Stomach (tissue), 9 donors: ENCODE data around the gene NPB. TPM values are rescaled to one million over a fixed set of nuclear protein-coding genes. Genes with fewer than 3 reads are reported as not detected.

Experiments
- DNase-seq, 2 donors: peaks; one replicate each; pipeline versions ENCODE4 v3.0.0 to v3.0.0-alpha.2; 2013 to 2019
- H3K27ac ChIP-seq, 5 donors: fragments of 200-600 bp in 4 of 5; sonication (generic) in 4 of 5; one replicate each; pipeline ENCODE4 v1.5.1; 2013 to 2019; ENCODE audit warnings: mild to moderate bottlenecking in 1 of 5, moderate library complexity in 1 of 5
- H3K27me3 ChIP-seq, 3 donors: fragments of 200-600 bp; sonication (generic); one replicate each; pipeline ENCODE4 v1.5.1; 2017 to 2019; ENCODE audit warnings: mixed run types in 1 of 3
- H3K36me3 ChIP-seq, 4 donors: fragments of 200-600 bp; sonication (generic); 1 replicate in 3 of 4; 2 replicates in 1 of 4; pipeline ENCODE4 v1.5.1; 2016 to 2019
- H3K4me1 ChIP-seq, 4 donors: fragments of 200-600 bp; sonication (generic); one replicate each; pipeline ENCODE4 v1.5.1; 2016 to 2019
- H3K4me3 ChIP-seq, 4 donors: fragments of 200-600 bp; sonication (generic) in 3 of 4; one replicate each; pipeline ENCODE4 v1.5.1; 2016 to 2019; ENCODE audit warnings: mild to moderate bottlenecking in 1 of 4
- H3K9me3 ChIP-seq, 4 donors: fragments of 200-600 bp; sonication (generic); one replicate each; pipeline ENCODE4 v1.5.1; 2016 to 2019
- CTCF ChIP-seq, 7 experiments: fragments of 450-650 bp in 4 of 7; fragments of 200-600 bp in 3 of 7; sonication (generic) in 3 of 7; IDR thresholded peaks; one replicate each; pipeline ENCODE4 v1.5.1; 2016 to 2019; ENCODE audit warnings: antibody characterized with exemption in 7 of 7, control low read depth in 2 of 7, mild to moderate bottlenecking in 1 of 7
- EP300 ChIP-seq: sonication (generic); formaldehyde crosslinking; IDR thresholded peaks from one replicate; pipeline ENCODE4 v1.6.1; 2017; ENCODE audit warnings: antibody characterized with exemption
- POLR2A ChIP-seq, 4 donors: fragments of 450-650 bp; IDR thresholded peaks; one replicate each; pipeline ENCODE4 v1.6.1; 2016; ENCODE audit warnings: antibody characterized with exemption in 4 of 4, control low read depth in 2 of 4, mild to moderate bottlenecking in 1 of 4, moderate library complexity in 1 of 4
- POLR2AphosphoS5 ChIP-seq, 3 donors: sonication (generic); formaldehyde crosslinking; IDR thresholded peaks; one replicate each; pipeline ENCODE4 v1.6.1; 2016; ENCODE audit warnings: antibody characterized with exemption in 3 of 3
- WGBS, 5 donors: extraction: QIAGEN DNeasy Blood & Tissue Kit in 3 of 5; methylation state at CpG; one replicate each; pipeline versions ENCODE4 v1.1.5 to v1.1.7; 2013 to 2018; 5-methylcytosine and 5-hydroxymethylcytosine counted together
- intact Hi-C: fragments of 100-400 bp; cut with DNase I; formaldehyde crosslinking; loops from one replicate; pipeline ENCODE4 v1.15.1; 2023; ENCODE audit warnings: low total_unique reads
- polyA plus RNA-seq, 3 donors: library from polyadenylated mRNA; stranded (reverse); fragments of 200-250 nt; gene quantifications; one replicate each; pipeline ENCODE4 v1.2.3, GENCODE V29; 2013
- total RNA-seq, 5 donors: library from RNA; depleted of rRNA; stranded (reverse); fragments of >200 nt; gene quantifications; one replicate each; pipeline versions ENCODE4 v1.1.0 to v1.2.3, GENCODE V29; 2014 to 2016
- donor health status: healthy with polysubstance abuse.
- donor health status: Bipolar disorder and iron deficiency.
- donor health status: healthy.

NPB gene
- total and polyA plus RNA-seq, 8 donors, result 0.83 to 2.0 (median 1.2) TPM; not detected in 4

- H3K4me3 ChIP-seq, result no peak overlapping the region
- H3K36me3 ChIP-seq, result peaks cover 55 to 77% (median 75%) of the 10 kb centered on the region in 4 donors
- intact Hi-C loops, result no loop called here
- no peak for DNase-seq
- WGBS, 5 donors, result 93 to 98% (median 95%) methylated on average over 5 to 11 of the region's 11 CpGs
- peaks cover 8 to 46% (median 33%) of the 10 kb centered on the region in 4 donors for H3K4me1 ChIP-seq
- no peak overlapping the region for H3K27ac ChIP-seq
- H3K9me3 ChIP-seq, result no peaks in the 10 kb centered on the region
- H3K27me3 ChIP-seq, result no peaks in the 10 kb centered on the region
- no peak for TF ChIP-seq EP300
- TF ChIP-seq POLR2AphosphoS5 (IDR thresholded peaks at IDR 0.05), result no peak
- no peak for TF ChIP-seq POLR2A (IDR thresholded peaks at IDR 0.05)
- no peak for TF ChIP-seq CTCF (IDR thresholded peaks at IDR 0.05)
Measured at GRCh38 chr17:81908793-81909192, 6.8 kb downstream of the NPB start.

- TF ChIP-seq POLR2A (IDR thresholded peaks at IDR 0.05) (no peak), POLR2AphosphoS5 (IDR thresholded peaks at IDR 0.05) (no peak), EP300 (no peak), CTCF (IDR thresholded peaks at IDR 0.05) (no peak)
- peaks cover 59 to 77% (median 75%) of the 10 kb centered on the region in 4 donors for H3K36me3 ChIP-seq
Measured at GRCh38 chr17:81909231-81909630, 7.2 kb downstream of the NPB start.

GRCh38 chr17:81909966-81910839, 8.2 kb downstream of the NPB start:
- WGBS, 5 donors, result 22 to 35% (median 27%) methylated on average over 20 to 23 of the region's 23 CpGs
- DNase-seq, result peak; percentile 62 to 74
- H3K27me3 ChIP-seq, result no peaks in the 10 kb centered on the region
- TF ChIP-seq POLR2AphosphoS5 (IDR thresholded peaks at IDR 0.05) (peak in 2 of 3 donors; percentile 42 to 50), POLR2A (IDR thresholded peaks at IDR 0.05) (no peak), EP300 (no peak), CTCF (IDR thresholded peaks at IDR 0.05) (no peak)
- H3K27ac ChIP-seq, result peak overlapping the region; percentile 74 to 91 (median 85)
- intact Hi-C loops, result no loop called here
- no peaks in the 10 kb centered on the region for H3K9me3 ChIP-seq
- peaks cover 61 to 77% (median 75%) of the 10 kb centered on the region in 4 donors for H3K36me3 ChIP-seq
- H3K4me3 ChIP-seq, result peak overlapping the region; percentile 67 to 82 (median 76)
- peaks cover 8 to 46% (median 34%) of the 10 kb centered on the region in 4 donors for H3K4me1 ChIP-seq

More at GRCh38 chr17:81909231-81909630, 7.2 kb downstream of the NPB start:
- no peak for DNase-seq
- Histone ChIP-seq H3K4me1 (peaks cover 8 to 46% (median 33%) of the 10 kb centered on the region in 4 donors), H3K4me3 (no peak overlapping the region), H3K27ac (no peak overlapping the region), H3K9me3 (no peaks in the 10 kb centered on the region), H3K27me3 (no peaks in the 10 kb centered on the region)
- 77 to 97% (median 91%) methylated on average over 7 to 12 of the region's 12 CpGs for WGBS, 5 donors
- intact Hi-C loops, result no loop called here

- peak; percentile 30 to 57 for DNase-seq
- H3K4me1 ChIP-seq, result peaks cover 10 to 52% (median 38%) of the 10 kb centered on the region in 4 donors
- peaks cover 59 to 77% (median 75%) of the 10 kb centered on the region in 4 donors for H3K36me3 ChIP-seq
- H3K4me3 ChIP-seq, result peak overlapping the region; percentile 67 to 82 (median 76)
- no peaks in the 10 kb centered on the region for H3K27me3 ChIP-seq
- WGBS, 5 donors, result 0 to 2% (median 1%) methylated on average over 3 to 55 of the region's 55 CpGs
- TF ChIP-seq CTCF (IDR thresholded peaks at IDR 0.05) (no peak), EP300 (no peak), POLR2A (IDR thresholded peaks at IDR 0.05) (no peak), POLR2AphosphoS5 (IDR thresholded peaks at IDR 0.05) (no peak)
- peak overlapping the region; percentile 74 to 91 (median 85) for H3K27ac ChIP-seq
- intact Hi-C loops, result no loop called here
- no peaks in the 10 kb centered on the region for H3K9me3 ChIP-seq
Measured at GRCh38 chr17:81910840-81911276, 8.8 kb downstream of the NPB start.
